GM19452 (cell line): ENCODE results near the gene ELL2.
A peak's percentile ranks its signal among the peaks of the same experiment; 100 is the strongest.

Experiments
- ATAC-seq: cut with Tn5 transposase; IDR thresholded peaks from one replicate; pipeline ENCODE4 v1.9.1; 2021; ENCODE audit not compliant: unreplicated experiment

The ELL2 gene

DNA sequence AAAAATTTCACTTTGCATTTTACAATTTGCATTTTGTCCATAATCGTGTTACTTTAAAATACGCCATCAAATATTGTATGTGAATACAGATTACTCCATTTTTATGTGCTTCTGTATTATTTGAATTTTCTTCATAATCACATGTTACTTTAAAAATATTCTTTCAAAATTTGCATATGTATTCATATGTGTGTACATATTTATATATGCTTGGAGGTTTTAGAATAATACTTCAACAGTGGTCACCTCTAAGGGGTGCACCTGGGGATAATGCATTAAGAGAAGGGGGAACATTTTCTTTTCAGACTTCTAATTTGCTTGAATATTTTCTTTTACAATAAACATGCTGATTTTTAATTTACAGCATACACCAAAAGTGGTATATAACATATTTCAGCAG, 21.9 kb upstream of the ELL2 start:
- no peak for ATAC-seq

GRCh38 chr5:95983080-95983479, 21.4 kb upstream of the ELL2 start:
- no peak for ATAC-seq

- ATAC-seq, result no peak
Measured at GRCh38 chr5:95976606-95977005, 15.0 kb upstream of the ELL2 start.

DNA sequence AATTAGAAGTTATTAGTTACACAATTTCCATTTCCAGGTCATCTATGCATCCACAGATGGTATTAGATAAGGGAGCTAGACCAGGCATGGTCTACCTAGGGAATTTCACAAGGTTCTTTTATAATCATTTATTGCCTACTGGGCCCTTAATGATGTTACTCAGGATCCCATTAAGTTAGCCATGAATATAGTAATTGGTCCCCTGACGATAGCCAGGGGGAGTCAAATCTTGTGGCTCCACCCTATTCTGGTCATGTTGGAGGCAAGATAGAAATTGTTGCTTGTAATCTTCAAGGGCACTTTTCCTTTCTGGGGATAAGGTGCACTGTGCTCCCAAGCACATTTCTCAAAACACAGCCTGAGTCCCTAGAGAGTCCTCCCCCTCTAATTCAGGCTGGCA, 14.1 kb upstream of the ELL2 start:
- no peak for ATAC-seq

- peak; percentile 94 for ATAC-seq
Measured at GRCh38 chr5:95973793-95974325, 12.2 kb upstream of the ELL2 start.

GRCh38 chr5:95972196-95972595, 10.5 kb upstream of the ELL2 start:
- no peak for ATAC-seq

- ATAC-seq, result no peak
Measured at GRCh38 chr5:95970359-95970704, 8.7 kb upstream of the ELL2 start.

GRCh38 chr5:95969651-95970358, 8.2 kb upstream of the ELL2 start:
- ATAC-seq, result no peak

GRCh38 chr5:95969055-95969454, 7.4 kb upstream of the ELL2 start:
- no peak for ATAC-seq

DNA sequence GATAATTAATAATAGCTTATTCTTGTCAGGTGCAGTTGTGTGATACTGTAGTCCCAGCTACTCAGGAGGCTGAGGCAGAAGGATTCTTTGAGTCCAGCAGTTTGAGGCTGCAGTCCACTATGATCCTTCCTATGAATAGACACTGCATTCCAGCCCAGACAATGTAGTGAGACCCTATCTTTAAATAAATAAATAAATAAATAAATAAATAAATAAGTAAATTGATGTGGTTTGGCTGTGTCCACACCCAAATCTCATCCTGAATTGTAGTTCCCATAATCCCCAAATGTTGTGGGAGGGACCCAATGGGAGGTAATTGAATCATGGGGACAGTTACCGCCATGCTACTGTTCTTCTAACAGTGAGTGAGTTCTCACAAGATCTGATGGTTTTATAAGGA, 5.6 kb upstream of the ELL2 start:
- ATAC-seq, result no peak

DNA sequence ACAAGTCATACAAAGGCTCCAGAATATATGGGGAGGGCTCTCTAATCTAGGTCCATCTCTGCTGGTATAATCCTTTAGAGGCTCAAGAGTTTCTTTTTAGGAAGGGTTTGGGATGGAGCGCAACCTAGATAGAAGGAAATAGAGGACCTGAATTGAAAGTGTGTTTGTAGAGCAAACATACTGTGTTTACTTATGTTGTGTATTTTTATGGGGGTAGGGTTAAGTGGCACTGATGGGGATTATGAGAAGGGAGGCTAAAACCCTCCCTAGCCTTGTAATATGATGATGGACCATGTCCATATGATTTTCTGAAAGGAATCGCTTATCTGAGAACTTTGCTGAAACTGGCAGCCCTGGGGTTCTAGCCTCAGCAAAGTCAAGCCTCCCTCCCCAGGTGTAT, 4.4 kb upstream of the ELL2 start:
- ATAC-seq, result no peak

- no peak for ATAC-seq
Measured at GRCh38 chr5:95963650-95964410, 2.2 kb upstream of the ELL2 start.

- ATAC-seq, result no peak
Measured at GRCh38 chr5:95962785-95963184, 1.1 kb upstream of the ELL2 start.

GRCh38 chr5:95962475-95962773, 773 bp upstream of the ELL2 start:
- ATAC-seq, result no peak

GRCh38 chr5:95960667-95961616, 709 bp downstream of the ELL2 start:
- peak; percentile 56 for ATAC-seq

DNA sequence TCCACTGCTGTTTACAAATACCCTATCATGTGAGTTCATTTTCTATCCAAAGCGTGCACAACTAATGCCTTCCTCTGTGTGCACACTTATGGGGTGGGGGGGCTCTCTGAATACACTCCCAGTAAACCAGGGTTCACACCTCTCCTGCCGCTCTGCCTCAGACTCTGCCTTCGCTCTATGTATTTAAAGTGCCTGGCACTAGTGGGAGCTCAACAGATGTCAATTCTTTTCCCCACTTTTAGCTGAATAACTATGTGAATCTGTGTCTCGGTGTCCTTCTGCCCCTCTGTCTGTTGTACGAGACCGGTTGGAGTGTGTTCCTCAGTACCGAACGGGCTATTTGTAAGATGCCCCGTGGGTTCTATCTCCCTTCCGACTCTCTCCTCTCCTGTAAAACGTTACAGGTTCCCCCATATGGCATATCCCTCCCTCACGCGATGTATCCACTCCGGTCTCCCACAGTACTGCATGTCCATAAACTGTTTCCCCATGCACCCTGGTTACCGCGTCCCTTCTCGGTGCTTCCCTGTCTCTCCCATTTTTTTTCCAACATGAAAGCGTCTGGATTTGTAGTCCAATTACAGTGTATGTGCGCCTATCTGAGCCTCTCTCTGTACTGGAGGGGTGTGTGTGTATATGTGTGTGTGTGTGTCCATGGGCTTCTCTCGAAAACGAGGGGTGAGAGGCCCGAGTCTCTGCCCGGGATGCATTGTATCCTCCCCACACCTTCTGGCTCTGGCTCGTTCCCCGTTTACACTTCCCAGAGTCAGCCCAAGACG, 1.6 kb downstream of the ELL2 start:
- ATAC-seq, result no peak

GRCh38 chr5:95959051-95959887, 2.4 kb downstream of the ELL2 start:
- ATAC-seq, result no peak

- ATAC-seq, result no peak
Measured at GRCh38 chr5:95958310-95959014, 3.2 kb downstream of the ELL2 start.

GRCh38 chr5:95957561-95958203, 4.0 kb downstream of the ELL2 start:
- no peak for ATAC-seq
